GM19240 (cell line): Measurements from ENCODE around the gene SOX8.

Source experiments
- DNase-seq: peaks from one replicate; pipeline ENCODE4 v3.0.0; 2011; ENCODE audit warnings: low spot score; ENCODE audit not compliant: insufficient read length

The SOX8 gene

DNA sequence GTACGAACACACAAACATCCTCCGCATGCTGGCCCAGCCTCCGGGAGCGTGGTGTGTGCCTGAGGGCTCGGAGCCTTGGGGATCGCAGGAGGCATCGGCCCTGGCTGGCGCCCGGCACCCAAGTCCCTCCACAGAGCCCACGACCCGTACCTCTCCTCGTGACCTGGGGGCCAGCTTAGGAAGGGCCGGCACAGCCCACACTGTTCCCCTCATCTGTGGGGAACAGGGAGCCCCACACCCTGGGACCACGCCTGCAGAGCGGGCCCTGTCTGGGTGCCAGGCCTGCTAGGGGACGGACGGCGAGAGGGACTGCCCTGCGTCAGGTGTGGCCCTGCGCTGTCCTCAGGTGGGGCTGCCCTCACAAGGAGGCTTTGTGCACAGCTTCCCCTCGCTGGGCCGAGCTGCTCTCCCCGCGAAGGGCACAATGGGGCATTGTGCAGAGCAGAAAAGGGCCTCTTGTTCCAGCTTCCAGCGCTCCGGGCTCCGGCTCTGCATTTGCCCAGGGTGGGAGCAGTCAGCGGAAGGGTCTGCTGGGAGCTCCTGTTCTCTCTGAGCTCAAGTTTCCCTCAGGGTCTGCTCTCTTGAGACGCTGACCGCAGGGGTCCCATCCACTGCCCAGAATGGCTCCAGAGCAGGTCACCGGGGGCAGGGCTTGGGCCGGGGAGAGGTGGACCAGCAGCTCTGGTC lies 9.1 kb upstream of the SOX8 start:
- no peak for DNase-seq

- DNase-seq, result no peak
Measured at GRCh38 chr16:973366-973765, 8.2 kb upstream of the SOX8 start.

DNA sequence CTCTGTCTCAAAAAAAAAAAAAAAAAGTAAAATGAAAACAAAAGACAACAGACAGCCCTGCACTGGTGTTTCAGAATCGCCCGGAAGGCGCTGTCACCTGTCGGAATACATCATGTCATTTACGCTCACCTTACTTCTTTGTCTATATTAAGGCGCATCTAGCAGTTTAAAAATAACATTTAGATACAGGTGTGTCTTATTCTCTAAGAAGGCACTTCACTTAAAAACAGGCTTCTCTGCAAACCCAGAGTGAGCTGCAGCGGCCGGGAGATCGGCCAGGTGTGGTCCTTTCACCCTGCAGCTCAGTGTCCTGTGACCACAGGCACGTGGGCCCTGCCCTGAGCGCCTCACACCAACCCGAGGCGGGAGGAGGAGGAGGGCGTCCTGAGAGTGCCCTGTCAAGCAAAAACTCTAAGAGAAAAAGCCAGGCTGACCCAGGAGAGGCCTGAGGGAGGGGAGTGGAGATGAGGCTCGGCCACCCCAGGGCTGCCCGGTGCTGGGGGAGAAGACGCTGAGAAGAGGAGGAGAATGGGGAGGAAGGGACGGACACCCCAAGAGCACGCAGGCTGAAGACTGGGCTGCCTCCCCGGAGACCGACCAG lies 7.5 kb upstream of the SOX8 start:
- no peak for DNase-seq

GRCh38 chr16:974611-975261 lies 6.8 kb upstream of the SOX8 start:
- DNase-seq, result no peak

GRCh38 chr16:975291-975690 lies 6.3 kb upstream of the SOX8 start:
- no peak for DNase-seq

- no peak for DNase-seq
Measured at GRCh38 chr16:976389-976931, 5.1 kb upstream of the SOX8 start.

GRCh38 chr16:977081-977701 lies 4.4 kb upstream of the SOX8 start:
- DNase-seq, result no peak

- DNase-seq, result no peak
Measured at GRCh38 chr16:977896-978295, 3.7 kb upstream of the SOX8 start.

DNA sequence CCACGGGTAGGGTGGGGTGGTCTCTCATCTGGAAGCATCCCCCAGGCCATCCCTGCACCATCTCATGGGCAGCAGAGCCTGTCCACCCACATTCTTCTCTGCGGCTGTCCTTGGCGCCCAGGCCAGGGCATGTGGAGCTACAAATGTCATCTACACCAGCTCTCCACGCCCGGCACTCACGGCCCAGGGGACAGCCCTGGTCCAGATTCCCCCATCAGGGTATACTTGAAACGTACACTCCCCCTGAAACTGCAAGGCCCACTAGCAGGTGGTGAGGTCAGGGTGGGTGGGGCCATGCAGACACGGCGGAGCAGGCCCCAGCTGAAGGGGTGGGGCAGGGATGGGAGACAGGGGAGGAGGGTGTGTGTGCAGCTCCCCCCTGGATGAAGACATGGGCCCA lies 3.2 kb upstream of the SOX8 start:
- DNase-seq, result no peak

GRCh38 chr16:979147-979546 lies 2.4 kb upstream of the SOX8 start:
- no peak for DNase-seq

GRCh38 chr16:979859-980594 lies 1.5 kb upstream of the SOX8 start:
- no peak for DNase-seq

DNA sequence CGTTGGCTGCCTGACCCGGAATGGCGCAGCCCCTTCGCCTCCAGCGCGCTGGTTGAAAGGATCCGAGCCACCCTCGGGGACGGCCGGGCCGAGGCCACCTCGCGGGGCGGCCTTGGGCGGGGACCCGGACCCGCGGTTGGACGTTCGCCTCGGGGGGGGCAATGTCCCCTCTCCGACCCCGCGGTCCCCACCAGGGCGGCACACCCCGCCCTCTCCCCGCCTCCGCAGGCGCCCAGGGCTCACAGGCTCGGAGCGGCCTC lies 1.0 kb upstream of the SOX8 start:
- DNase-seq, result no peak

DNA sequence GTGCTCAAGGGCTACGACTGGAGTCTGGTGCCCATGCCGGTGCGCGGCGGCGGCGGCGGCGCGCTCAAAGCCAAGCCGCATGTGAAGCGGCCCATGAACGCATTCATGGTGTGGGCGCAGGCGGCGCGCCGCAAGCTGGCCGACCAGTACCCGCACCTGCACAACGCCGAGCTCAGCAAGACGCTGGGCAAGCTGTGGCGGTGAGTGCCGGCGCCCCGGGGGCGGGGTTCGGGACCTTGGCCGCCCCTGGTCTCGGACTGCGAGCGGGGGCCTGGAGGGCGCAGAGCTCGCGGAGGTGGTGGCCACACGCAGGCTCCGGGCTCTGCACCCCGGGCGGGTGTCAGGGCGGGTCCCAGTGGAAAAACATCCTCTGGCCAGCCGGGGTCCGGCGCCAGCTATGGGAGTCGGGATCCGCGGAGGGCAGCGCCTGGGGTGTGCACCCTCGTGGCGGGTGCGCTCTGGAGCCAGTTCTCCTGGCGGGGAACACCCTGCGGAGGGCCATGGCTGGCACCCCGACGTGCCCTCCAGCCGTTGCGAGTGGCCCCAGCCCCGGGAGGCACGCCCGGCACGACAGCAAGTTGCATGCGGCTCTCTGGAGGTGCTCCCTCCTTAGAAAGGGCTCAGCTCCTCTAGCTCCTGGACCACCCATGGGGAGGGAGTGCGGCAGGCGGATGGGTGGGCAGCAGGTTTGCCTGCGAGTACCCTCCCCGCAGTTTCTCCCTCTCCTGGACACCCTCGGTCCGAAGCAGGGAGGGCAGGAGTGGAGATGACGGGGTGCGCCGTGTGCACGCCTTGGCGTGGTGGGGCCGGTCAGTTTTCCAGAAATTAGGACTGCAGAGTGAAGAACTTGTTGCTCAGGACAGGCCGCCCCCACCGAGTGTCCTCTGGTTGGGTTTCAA lies 824 bp downstream of the SOX8 start:
- no peak for DNase-seq

GRCh38 chr16:983044-984030 lies 1.8 kb downstream of the SOX8 start:
- no peak for DNase-seq

GRCh38 chr16:984121-984694 lies 2.6 kb downstream of the SOX8 start:
- DNase-seq, result no peak

- DNase-seq, result no peak
Measured at GRCh38 chr16:984736-985636, 3.4 kb downstream of the SOX8 start.

- DNase-seq, result no peak
Measured at GRCh38 chr16:985646-986400, 4.3 kb downstream of the SOX8 start.
